ENCODE measurements around the gene TUBA3E.

- TF ChIP-seq CTCF (conservative IDR thresholded peaks at IDR 0.05; ENCODE audit: low read length) (no peak), EZH2phosphoT487 (IDR thresholded peaks at IDR 0.05; ENCODE audit: borderline replicate concordance, low read depth, low read length) (no peak)
Measured at GRCh38 chr2:130165293-130166016, 32.8 kb downstream of the TUBA3E start.

Measured in OCI-LY7 (cell line).